Small intestine (tissue), 7 donors: ENCODE results near the gene SPCS2. TPM values are rescaled to one million over a fixed set of nuclear protein-coding genes. Genes with fewer than 3 reads are reported as not detected.

Experiments
- DNase-seq, 2 donors: peaks; one replicate each; pipeline versions ENCODE4 v3.0.0 to v3.0.0-alpha.2; 2013
- FAIRE-seq: peaks from 2 replicates; lab custom pipeline; 2012; peaks lifted over from hg19 to GRCh38; lab: Jason Lieb, UNC
- H3K27ac ChIP-seq, 3 donors: one replicate each; pipeline ENCODE4 v1.5.1; 2013; ENCODE audit warnings: low read length in 2 of 3, mild to moderate bottlenecking in 2 of 3, control low read depth in 1 of 3, inconsistent platforms in 1 of 3, low read depth in 1 of 3, moderate library complexity in 1 of 3
- H3K27me3 ChIP-seq, 3 donors: one replicate each; pipeline ENCODE4 v1.6.1; 2013; ENCODE audit warnings: low read length in 3 of 3, inconsistent platforms in 1 of 3; ENCODE audit not compliant: control insufficient read depth in 3 of 3, insufficient read depth in 3 of 3
- H3K36me3 ChIP-seq, 3 donors: one replicate each; pipeline ENCODE4 v1.6.1; 2013; ENCODE audit warnings: low read length in 3 of 3, inconsistent platforms in 1 of 3, low read depth in 1 of 3, mild to moderate bottlenecking in 1 of 3, moderate library complexity in 1 of 3; ENCODE audit not compliant: control insufficient read depth in 3 of 3, insufficient read depth in 2 of 3
- H3K4me1 ChIP-seq, 3 donors: one replicate each; pipeline ENCODE4 v1.6.1; 2013; ENCODE audit warnings: low read length in 2 of 3, inconsistent platforms in 1 of 3, low read depth in 1 of 3, mild to moderate bottlenecking in 1 of 3, moderate library complexity in 1 of 3; ENCODE audit not compliant: control insufficient read depth in 3 of 3, insufficient read depth in 2 of 3
- H3K4me3 ChIP-seq, 3 donors: one replicate each; pipeline ENCODE4 v1.5.1; 2013; ENCODE audit warnings: low read length in 3 of 3, control low read depth in 1 of 3, inconsistent platforms in 1 of 3, low read depth in 1 of 3, mild to moderate bottlenecking in 1 of 3, moderate library complexity in 1 of 3
- H3K9me3 ChIP-seq, 2 donors: one replicate each; pipeline ENCODE4 v1.6.1; 2013; ENCODE audit warnings: low read depth in 1 of 2, low read length in 1 of 2; ENCODE audit not compliant: control insufficient read depth in 2 of 2, insufficient read depth in 1 of 2
- WGBS, 3 donors: extraction: QIAGEN DNeasy Blood & Tissue Kit; methylation state at CpG; one replicate each; pipeline ENCODE4 v1.1.7; 2013; 5-methylcytosine and 5-hydroxymethylcytosine counted together
- polyA plus RNA-seq, 4 donors: library from polyadenylated mRNA; stranded (reverse) in 3 of 4; unstranded in 1 of 4; fragments of 200-250 nt in 3 of 4; fragments of 120-200 nt in 1 of 4; gene quantifications; one replicate each; pipeline versions ENCODE4 v1.2.1 to v1.2.3, GENCODE V29; 2013
- donor health status: healthy with polysubstance abuse.
- donor health status: control.
- donor health status: control.
- donor health status: Bipolar disorder and iron deficiency.
- donor health status: healthy.

The SPCS2 gene
- polyA plus RNA-seq, 4 donors = 37.3 to 210 (median 101) TPM

GRCh38 chr11:74926304-74927030 is 22.6 kb upstream of the SPCS2 start:
- Histone ChIP-seq H3K9me3 (no peaks in the 10 kb centered on the region), H3K27me3 (no peaks in the 10 kb centered on the region), H3K4me3 (no peak overlapping the region), H3K36me3 (peaks cover 2 to 23% (median 4%) of the 10 kb centered on the region in 3 donors), H3K4me1 (no peaks in the 10 kb centered on the region), H3K27ac (no peak overlapping the region)
- no peak for FAIRE-seq
- DNase-seq = no peak
- 76 to 88% (median 78%) methylated on average over 8 of the region's 8 CpGs for WGBS, 3 donors

GRCh38 chr11:74927496-74927895 is 21.6 kb upstream of the SPCS2 start:
- Histone ChIP-seq H3K36me3 (peaks cover 2 to 28% (median 6%) of the 10 kb centered on the region in 3 donors), H3K9me3 (no peaks in the 10 kb centered on the region), H3K27ac (no peak overlapping the region), H3K4me3 (no peak overlapping the region), H3K4me1 (no peaks in the 10 kb centered on the region), H3K27me3 (no peaks in the 10 kb centered on the region)
- DNase-seq = no peak
- no peak for FAIRE-seq

- no peaks in the 10 kb centered on the region for H3K9me3 ChIP-seq
- no peak for FAIRE-seq
- H3K4me1 ChIP-seq = no peaks in the 10 kb centered on the region
- H3K36me3 ChIP-seq = peaks cover 2 to 35% (median 9%) of the 10 kb centered on the region in 3 donors
- no peaks in the 10 kb centered on the region for H3K27me3 ChIP-seq
- no peak overlapping the region for H3K27ac ChIP-seq
- WGBS, 3 donors = 60 to 67% (median 64%) methylated on average over 8 of the region's 8 CpGs
- DNase-seq = peak; percentile 88 to 89
- H3K4me3 ChIP-seq = no peak overlapping the region
These were observed 19.4 kb upstream of the SPCS2 start for GRCh38 chr11:74929431-74930363.

GRCh38 chr11:74932169-74932568 is 16.9 kb upstream of the SPCS2 start:
- H3K27me3 ChIP-seq = no peaks in the 10 kb centered on the region
- H3K27ac ChIP-seq = no peak overlapping the region
- H3K36me3 ChIP-seq = peaks cover 0 to 34% (median 24%) of the 10 kb centered on the region in 3 donors
- H3K9me3 ChIP-seq = no peaks in the 10 kb centered on the region
- H3K4me3 ChIP-seq = no peak overlapping the region
- FAIRE-seq (no peak), DNase-seq (no peak)
- H3K4me1 ChIP-seq = no peaks in the 10 kb centered on the region
- 83 to 90% (median 84%) methylated on average over 5 of the region's 5 CpGs for WGBS, 3 donors

GRCh38 chr11:74932797-74933196 is 16.3 kb upstream of the SPCS2 start:
- H3K4me3 ChIP-seq = no peak overlapping the region
- H3K9me3 ChIP-seq = no peaks in the 10 kb centered on the region
- 69 to 83% (median 82%) methylated on average over 2 of the region's 2 CpGs for WGBS, 3 donors
- H3K4me1 ChIP-seq = no peaks in the 10 kb centered on the region
- no peaks in the 10 kb centered on the region for H3K27me3 ChIP-seq
- DNase-seq (no peak), FAIRE-seq (no peak)
- H3K36me3 ChIP-seq = peaks cover 0 to 33% (median 24%) of the 10 kb centered on the region in 3 donors
- no peak overlapping the region for H3K27ac ChIP-seq

- H3K36me3 ChIP-seq = peaks cover 0 to 37% (median 22%) of the 10 kb centered on the region in 3 donors
- no peaks in the 10 kb centered on the region for H3K27me3 ChIP-seq
- no peak for FAIRE-seq
- no peak for DNase-seq
- WGBS, 3 donors = 95 to 98% (median 96%) methylated on average over 2 of the region's 2 CpGs
- no peak overlapping the region for H3K4me3 ChIP-seq
- H3K9me3 ChIP-seq = no peaks in the 10 kb centered on the region
- no peaks in the 10 kb centered on the region for H3K4me1 ChIP-seq
- no peak overlapping the region for H3K27ac ChIP-seq
These were observed 15.3 kb upstream of the SPCS2 start for GRCh38 chr11:74933765-74934164.

- H3K27me3 ChIP-seq = no peaks in the 10 kb centered on the region
- H3K27ac ChIP-seq = no peak overlapping the region
- H3K9me3 ChIP-seq = no peaks in the 10 kb centered on the region
- H3K4me1 ChIP-seq = no peaks in the 10 kb centered on the region
- H3K4me3 ChIP-seq = no peak overlapping the region
- WGBS, 3 donors = 67 to 69% (median 68%) methylated on average over 2 of the region's 2 CpGs
- FAIRE-seq (no peak), DNase-seq (no peak)
- peaks cover 0 to 36% (median 20%) of the 10 kb centered on the region in 3 donors for H3K36me3 ChIP-seq
These were observed 13.8 kb upstream of the SPCS2 start for GRCh38 chr11:74935285-74935684.

- WGBS, 3 donors = 54 to 65% (median 65%) methylated on average over 2 of the region's 2 CpGs
- DNase-seq = no peak
- no peak for FAIRE-seq
- H3K4me3 ChIP-seq = no peak overlapping the region
- H3K4me1 ChIP-seq = no peaks in the 10 kb centered on the region
- no peak overlapping the region for H3K27ac ChIP-seq
- H3K36me3 ChIP-seq = peaks cover 0 to 38% (median 20%) of the 10 kb centered on the region in 3 donors
- H3K9me3 ChIP-seq = no peaks in the 10 kb centered on the region
- H3K27me3 ChIP-seq = no peaks in the 10 kb centered on the region
These were observed 13.0 kb upstream of the SPCS2 start for GRCh38 chr11:74936087-74936486.
